CD4-positive, alpha-beta T cell treated with Interleukin-4 for 1 hour (primary cell): Measurements from ENCODE around the gene PRKAG2.

Experiments used
- DNase-seq, 2 donors: peaks; one replicate each; pipeline ENCODE4 v3.0.0-alpha.2; 2020 to 2022

Gene PRKAG2

GRCh38 chr7:151814400-151815009, 62.4 kb downstream of the PRKAG2 start:
- DNase-seq = no peak

- DNase-seq = no peak
These were observed 62.9 kb downstream of the PRKAG2 start for GRCh38 chr7:151813997-151814396.

GRCh38 chr7:151813445-151813844, 63.5 kb downstream of the PRKAG2 start:
- DNase-seq = no peak

GRCh38 chr7:151812967-151813366, 63.9 kb downstream of the PRKAG2 start:
- no peak for DNase-seq

DNA sequence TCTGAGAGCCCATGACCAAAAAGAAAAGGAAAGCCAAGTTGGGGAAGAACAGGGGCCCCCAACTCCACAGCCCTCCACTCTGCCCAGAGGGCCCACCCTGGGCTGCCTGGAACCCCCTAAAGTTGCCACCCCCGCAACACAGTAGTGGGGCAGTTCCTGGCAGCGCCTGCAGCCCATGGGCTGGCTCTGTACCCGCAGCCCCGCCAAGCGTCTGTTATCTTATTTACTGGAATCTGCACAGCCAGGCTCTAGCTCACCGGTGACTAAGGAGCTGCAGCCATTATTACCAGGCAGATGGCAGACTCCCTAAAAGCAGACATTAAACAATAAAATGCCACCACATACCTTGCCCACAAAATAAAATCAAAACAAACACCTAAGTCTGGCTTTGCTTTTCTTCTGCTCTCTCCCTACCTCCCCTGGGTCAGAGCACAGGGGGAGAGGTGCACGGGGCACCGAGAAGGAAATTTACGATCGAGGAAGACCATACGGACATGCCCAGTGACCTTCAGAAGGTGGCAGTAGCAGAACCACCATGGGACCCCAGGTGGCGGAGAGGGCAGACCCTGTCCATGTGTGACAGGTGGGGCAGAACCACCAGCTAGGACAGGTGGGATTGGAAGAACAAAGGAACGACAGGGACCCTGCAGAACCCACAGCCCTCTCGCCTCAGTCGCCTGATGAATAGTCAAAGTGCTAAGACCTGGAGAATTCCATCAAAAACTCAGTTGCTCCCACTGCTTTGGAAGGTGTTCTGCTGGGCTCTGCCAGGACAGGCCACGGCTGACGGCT, 66.3 kb downstream of the PRKAG2 start:
- no peak for DNase-seq

DNA sequence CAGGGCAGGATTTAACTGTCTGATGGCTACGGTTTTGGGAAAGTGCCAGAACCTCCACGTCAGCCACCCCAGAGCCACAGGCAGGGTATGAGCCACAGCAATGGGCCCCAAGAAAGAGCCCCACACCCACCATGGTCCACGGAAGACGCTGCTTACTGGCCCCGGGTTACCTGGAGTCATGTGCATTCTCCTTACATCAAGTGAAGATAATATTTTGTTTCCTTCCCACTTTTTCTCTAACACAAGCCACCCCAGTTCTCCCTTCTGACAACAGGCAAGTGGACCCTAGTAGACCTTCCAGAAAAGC, 67.1 kb downstream of the PRKAG2 start:
- DNase-seq = no peak

- no peak for DNase-seq
These were observed 67.6 kb downstream of the PRKAG2 start for GRCh38 chr7:151809146-151809863.

DNA sequence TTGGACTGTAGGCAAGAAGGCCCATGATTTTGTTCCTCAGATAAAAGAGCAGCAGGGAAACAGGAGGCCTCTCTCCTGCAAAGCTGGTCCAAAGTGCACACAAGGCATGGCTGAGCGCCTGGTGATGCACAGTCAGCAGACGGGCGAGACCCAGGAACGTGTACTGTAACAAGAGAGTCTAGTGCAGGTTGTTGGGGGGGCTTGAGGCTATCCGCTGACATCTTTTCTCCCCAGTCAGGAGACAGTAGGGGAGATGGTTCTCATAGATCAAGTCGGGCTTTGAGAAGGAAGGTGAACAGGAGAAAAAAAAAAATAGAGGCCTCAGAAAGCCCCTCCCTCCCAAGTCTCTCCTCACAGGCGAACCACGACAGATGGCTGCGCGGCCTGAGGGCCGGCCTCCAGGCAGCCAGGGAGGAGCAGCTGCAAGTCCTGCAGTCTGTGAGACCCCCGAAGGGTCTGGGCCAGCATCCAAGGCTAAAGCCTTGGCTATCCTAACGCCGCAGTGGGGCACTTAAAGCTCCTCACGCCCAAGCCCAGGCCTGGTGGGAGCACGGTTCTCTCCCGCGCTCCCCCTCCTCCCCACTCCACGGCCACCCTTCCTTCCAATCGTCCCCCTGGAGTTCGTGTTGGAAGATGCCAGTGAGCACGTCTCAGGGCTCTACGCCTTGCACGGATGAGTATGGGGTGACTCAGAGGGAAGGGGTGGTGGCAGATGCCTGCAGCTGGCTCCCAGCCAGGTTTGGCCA, 68.3 kb downstream of the PRKAG2 start:
- DNase-seq = peak in 1 of 2 donors; percentile 54

DNA sequence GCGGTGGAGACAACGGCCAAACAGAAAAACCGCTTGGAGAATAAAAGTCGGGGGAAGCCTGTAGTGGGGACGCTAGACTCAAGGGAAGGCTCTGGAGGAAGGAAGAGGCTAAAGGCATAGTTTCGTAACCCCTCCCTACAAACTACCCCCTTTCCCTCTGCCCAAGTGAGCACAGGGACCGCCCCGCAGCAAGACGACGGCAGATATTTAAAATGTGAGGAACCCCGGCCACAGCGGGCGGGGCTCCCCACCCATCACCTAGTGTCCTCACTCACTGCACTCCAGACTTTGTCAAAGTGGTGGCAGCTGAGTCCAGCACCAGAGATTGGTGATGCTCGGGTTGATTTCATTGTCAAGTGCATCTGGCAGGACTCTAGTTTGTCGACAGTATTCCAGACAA, 69.1 kb downstream of the PRKAG2 start:
- peak in 1 of 2 donors; percentile 38 for DNase-seq

DNA sequence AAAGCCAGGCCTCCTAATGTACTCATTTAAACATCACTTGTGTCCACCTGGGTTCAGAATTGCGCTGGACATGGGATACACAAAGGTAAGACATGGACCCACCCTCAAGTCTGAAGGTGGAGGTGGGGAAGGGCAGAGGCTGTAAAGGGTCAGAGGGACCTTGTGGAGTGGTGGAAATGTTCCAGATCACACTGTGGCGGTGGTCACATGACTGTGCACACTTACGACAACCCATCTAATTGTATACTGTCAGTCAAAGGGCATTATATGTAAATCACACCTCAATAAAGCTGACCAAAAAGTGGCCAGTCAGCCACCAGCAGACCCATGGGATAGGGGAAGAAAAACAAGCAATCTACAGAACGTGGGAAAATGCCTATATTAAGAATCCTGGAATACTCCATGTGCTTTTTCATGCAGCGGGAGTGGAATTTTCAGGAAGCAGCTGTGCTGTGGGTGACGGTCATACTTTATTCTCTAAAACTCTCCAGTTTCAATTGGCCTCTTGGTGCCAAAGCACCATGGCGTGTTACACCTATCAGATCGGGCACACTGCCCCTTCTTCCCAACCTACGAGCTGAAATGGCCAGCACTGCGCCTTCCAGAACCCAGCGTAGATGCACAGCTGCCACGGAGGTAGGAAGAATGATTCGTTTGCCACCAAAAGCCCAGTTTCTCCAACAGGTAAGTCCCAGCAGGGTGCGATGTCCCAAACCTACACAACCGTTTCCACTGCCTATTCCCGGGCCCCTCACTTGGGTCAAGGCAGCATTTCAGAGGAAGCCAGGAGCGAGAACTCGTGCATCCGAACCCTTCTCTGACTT, 69.8 kb downstream of the PRKAG2 start:
- DNase-seq = no peak

GRCh38 chr7:151806204-151806603, 70.7 kb downstream of the PRKAG2 start:
- peak in 1 of 2 donors; percentile 46 for DNase-seq

DNA sequence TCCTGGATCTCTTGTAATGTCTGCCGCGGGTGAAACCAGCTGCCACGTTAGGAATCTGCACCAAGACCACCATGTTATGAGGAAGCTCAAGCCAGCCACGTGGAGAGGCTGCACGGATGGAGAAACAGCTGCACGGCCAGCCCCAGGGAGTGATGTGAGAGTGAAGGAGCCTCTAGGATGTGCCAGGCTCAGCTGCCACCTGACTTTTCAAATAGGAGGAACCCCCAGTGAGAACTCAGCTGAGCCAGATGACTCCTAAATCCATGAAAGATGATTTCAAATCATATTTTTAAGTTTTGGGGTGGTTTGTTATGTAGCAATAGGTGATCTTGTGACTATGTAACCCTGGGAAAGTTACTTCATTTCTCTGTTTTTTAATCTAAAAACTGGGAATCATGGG, 71.7 kb downstream of the PRKAG2 start:
- no peak for DNase-seq

DNA sequence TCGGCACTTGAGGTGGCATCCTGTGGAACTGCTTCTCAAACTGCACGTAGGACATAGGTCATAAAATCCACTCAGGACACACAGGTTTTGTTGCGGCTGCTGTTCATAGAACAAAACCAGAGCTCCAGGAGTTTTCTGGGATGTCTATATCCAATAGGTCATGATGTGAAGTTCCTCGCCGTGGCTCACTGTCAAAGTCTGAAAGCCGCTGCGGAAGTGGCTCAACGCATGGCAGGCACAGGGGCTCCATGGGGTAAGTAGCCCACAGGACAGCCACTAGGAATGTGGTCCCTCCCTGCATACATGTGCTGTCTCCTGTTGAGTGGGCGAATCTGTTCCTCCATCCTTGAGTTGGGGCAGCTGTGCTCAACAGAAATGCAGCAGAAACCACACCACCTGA, 72.2 kb downstream of the PRKAG2 start:
- no peak for DNase-seq

DNA sequence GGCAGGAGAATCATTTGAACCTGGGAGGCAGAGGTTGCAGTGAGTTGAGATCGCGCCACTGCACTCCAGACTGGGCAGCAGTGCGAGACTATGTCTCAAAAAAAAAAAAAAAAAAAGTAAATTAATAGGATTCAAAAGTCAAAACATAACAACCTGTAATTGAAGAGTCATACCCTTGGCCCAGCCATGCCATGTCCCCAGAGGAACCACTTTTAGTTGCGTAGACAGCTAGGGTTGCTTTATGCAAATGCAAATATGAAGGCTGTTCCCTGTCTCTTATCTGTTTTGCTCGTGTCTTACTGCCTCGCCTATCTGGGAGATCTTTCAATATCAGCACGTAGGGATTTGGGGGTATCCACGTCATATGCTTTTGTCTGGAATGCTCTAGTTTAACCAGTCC, 73.1 kb downstream of the PRKAG2 start:
- no peak for DNase-seq

GRCh38 chr7:151802469-151802846, 74.5 kb downstream of the PRKAG2 start:
- no peak for DNase-seq

DNA sequence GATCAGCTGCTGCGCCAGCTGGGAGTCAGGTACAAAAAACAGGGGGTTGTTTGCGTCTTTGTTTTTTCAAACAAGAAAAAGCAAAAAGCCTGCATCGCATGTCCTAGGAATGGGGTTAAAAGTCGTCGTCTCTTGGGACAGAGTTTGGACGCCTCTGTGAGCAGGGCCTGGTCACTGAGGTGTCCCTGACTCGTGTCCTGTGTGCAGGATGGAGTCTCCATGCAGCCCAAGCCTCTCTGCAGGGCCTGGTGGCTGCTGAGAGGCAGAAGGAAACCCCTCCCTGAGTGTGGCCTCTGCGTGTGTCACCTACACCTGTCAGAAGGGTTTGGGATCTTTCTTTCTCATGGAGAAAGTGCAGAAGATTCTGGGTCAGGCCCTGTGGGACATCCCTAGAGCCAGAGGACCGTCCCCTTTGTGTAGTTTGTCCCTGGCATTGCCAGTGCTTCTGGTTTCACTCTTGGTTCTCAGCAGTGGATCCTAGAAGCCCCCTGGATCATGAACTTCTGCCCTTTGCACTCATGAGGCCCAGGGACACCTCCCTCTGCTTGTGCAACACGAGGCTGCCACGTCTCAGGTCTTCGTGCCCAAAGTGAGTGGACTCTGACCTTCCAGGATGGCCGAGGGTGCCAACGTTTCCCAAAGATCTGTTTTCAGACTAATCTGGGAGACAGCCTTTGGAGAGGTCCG, 75.0 kb downstream of the PRKAG2 start:
- DNase-seq = no peak

DNA sequence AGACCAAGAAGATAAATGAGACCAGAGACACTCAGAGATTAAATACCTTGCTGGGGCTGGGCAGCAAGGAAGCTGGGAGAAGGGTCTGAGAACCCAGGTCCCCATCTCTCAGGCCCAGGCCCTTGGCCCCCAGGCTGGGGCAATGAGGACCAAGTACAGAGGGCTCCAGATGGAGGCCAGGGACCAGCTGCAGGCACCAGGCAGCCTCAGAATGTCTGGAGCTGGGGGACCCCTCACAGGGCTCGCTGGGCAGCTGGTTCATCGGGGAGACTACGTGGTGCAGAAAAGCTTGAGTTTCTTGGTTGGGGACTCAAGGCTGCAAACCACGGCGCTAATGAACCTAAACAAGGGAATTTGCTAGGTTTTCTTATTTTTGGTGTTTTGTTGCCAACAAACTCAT, 75.6 kb downstream of the PRKAG2 start:
- DNase-seq = no peak

- DNase-seq = no peak
These were observed 76.1 kb downstream of the PRKAG2 start for GRCh38 chr7:151800861-151801260.

DNA sequence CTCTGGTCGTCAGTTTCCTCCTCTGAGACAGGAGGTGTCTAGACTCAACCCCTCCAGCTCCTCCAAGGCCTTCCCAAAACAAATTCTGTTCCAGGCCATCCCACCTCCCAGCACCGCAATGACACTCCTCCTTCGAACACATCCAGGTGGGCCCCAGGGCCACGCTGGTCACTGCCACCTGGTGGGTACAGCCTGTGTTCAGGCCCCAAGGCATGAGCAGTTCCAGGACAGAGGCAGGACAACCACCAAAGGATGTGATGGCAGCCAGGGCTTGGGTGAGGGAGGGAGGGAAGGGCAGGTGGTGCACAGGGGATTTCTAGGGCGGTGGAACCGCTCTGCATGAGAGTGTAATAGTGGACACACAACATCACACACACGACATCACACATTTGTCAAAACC, 76.5 kb downstream of the PRKAG2 start:
- no peak for DNase-seq

- DNase-seq = no peak
These were observed 77.4 kb downstream of the PRKAG2 start for GRCh38 chr7:151799506-151799905.

- no peak for DNase-seq
These were observed 78.0 kb downstream of the PRKAG2 start for GRCh38 chr7:151798851-151799448.
